Measurements from ENCODE around the gene ZNF503.

ZNF503 gene, protein sequence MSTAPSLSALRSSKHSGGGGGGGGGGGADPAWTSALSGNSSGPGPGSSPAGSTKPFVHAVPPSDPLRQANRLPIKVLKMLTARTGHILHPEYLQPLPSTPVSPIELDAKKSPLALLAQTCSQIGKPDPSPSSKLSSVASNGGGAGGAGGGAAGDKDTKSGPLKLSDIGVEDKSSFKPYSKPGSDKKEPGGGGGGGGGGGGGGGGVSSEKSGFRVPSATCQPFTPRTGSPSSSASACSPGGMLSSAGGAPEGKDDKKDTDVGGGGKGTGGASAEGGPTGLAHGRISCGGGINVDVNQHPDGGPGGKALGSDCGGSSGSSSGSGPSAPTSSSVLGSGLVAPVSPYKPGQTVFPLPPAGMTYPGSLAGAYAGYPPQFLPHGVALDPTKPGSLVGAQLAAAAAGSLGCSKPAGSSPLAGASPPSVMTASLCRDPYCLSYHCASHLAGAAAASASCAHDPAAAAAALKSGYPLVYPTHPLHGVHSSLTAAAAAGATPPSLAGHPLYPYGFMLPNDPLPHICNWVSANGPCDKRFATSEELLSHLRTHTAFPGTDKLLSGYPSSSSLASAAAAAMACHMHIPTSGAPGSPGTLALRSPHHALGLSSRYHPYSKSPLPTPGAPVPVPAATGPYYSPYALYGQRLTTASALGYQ
- total RNA-seq = 0 to 0.09 reads per million in 2 experiments

DNA sequence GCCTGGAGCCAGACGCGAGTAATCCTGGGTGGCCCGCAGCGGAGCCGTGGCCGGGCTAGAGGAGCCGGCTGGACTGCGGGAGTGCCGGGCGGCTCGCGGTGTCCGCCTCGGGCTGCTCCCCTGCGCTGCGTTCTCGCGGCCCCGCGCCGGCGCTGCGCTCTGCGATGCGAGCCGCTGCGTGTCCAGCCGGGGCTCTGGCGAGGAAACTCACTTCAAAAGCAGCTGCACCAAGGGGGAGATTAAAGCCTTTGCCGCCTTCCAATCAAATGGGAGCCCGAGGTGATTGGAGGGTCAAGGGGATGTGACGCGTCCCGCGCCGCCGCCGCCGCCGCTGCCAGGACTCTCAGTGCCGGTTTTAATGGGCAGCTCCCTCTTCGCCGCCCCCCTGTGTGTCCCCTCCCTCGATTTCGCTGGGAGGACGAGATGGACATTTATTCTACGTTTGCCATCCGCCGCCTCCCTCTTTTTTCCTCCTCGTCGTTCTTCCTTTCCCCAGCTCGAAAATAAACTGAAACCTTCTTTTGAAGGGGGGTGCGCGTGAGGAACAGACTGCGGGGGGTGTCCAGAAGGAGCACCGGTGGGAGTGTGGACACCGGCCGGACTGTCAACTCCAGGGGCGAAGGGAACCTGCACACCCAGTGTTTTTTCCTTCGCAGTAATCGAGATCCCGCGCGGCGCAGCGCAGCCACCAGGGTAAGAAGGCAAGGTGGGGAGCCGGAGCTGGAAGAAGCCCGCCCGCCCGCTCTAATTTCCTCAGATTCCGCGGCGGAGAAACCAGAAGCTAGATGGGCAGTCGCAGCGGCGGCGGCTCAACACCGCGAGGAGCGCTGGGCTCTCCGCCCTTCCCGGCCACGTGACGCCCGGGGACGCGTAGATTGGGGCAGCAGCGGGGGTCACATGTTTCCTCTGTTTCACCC, at the start of gene ZNF503:
Gene ZNF503, minus strand, starts transcription at position 196 of the 917 bp plus-strand sequence. CDS start 345 bp downstream, outside the sequence.
- DNase-seq (ENCODE audit: low read depth) = no peak

DNA sequence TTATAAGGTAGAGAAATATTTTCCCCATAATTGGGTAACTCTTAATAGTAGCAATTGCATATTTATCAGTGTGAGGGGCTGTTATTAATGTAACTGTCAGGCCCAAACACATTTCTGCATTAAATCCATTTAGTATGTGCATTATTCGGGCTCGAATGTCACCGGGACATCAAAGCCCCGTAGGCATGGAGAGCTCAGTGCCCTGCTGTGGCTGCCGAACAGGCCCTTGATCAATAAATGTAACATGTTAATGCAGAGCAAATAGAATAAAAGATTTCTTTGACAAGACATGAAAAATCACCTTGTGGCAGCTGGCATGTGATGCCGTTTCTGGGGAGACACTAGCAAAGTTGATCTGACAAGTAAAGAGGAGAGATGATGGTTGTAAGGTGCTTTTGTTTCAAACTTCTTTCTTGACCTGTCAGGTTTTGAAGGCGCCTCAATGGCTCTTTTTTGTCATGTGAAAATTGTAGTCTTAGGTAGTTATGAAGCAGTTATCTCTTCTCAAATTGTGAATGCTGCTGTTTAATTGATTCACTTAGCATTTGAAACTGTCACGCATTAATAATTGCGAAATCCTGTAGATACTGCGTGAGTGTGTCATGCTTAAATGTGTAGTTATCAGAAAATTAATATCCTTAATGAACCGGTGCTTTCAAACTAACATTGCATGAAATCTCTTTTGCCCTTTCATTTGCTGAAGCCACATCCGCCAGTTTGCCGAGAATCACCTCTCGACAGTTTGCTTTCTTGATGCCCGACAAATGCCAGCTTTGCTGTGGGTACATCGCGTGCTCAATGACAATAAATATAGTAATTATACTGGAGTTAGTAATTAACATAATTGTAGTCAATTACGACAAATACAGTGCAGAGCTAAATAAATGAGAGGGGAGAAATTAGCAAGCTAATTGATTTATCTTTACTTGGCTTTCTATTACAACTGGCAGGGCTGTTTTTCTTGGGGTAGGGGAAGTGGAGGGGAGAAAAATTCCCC, 49.4 kb upstream of the ZNF503 start:
- DNase-seq (ENCODE audit: low read depth) = no peak

DNA sequence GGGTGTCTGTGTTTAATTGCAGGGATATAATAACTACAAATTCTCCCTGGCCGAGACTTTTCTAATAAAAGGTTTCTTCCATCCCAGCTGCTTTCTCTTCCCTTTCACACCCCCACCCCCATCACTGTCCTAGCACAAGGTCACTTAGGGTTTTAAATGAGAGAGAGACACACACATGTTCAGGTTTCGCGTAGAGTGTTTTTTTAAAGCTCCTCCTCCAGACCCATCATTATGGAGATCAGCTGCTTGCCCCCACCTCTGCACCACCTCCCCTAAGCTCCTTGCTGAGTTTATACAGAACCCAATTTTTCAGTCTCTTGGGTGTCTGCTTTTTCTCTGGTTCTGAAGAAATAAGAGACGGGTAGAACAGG, 48.5 kb upstream of the ZNF503 start:
- no peak for DNase-seq (ENCODE audit: low read depth)

GRCh38 chr10:75449382-75450074, 48.0 kb upstream of the ZNF503 start:
- no peak for DNase-seq (ENCODE audit: low read depth)

DNA sequence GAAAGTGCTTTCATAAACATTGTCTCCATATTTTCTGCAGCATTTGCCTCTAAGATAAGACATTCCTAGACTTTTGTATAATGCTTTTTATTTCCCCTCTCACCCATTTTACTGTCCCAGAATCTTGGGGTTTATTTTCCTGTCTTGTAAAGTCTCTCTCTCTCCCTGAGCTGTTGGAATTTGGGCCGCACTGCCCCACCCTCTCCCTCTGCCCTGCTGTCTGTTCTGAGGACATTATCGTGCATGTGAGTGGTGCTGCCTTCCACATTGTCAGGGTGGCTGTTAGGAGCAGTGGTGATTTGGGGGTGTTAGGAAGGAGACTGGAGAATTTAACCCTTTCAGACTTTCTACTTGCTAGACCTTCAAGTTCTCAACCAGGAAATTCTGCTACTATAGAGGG, 46.6 kb upstream of the ZNF503 start:
- DNase-seq (ENCODE audit: low read depth) = no peak

DNA sequence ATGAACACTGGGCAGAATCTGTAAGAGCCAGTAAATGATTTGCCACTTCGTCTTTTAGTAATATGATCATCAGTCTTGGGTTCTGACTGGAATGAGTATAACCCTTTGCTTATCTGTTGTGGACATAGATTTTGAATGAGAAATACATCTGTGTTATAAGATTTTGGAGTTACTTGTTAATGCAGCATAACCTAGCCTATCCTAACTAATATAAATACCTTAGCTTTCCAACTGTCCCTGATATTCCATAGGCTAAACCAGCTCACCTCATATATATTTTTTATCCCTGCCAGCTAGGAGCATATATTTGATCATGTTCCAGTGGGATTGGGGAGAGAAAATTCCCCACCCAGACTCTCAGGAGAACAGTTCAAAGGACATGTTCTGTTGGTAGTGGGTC, 44.9 kb upstream of the ZNF503 start:
- DNase-seq (ENCODE audit: low read depth) = no peak

- DNase-seq (ENCODE audit: low read depth) = no peak
Observed at GRCh38 chr10:75444781-75445386, 43.3 kb upstream of the ZNF503 start.

GRCh38 chr10:75443362-75443761, 41.8 kb upstream of the ZNF503 start:
- DNase-seq (ENCODE audit: low read depth) = no peak

GRCh38 chr10:75441682-75442081, 40.1 kb upstream of the ZNF503 start:
- no peak for DNase-seq (ENCODE audit: low read depth)

DNA sequence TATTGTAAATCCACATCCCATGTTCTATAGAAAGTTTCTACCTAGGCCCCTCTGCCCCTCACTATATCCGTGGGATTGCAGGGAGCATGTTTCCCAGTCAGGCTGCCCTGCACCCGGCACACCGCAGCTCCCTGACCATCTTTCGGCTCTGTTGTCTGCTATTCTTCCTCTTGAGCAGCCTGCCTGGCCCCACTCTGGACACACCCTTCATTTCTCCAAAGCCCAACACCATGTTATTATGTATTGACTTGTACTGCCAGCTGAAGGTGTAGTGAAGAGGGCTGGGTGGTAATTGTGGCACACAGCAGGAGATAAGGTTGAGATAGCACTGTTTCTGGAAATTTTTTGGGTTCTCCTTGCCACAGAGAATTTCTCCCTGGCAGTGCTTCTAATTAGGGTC, 39.6 kb upstream of the ZNF503 start:
- no peak for DNase-seq (ENCODE audit: low read depth)

DNA sequence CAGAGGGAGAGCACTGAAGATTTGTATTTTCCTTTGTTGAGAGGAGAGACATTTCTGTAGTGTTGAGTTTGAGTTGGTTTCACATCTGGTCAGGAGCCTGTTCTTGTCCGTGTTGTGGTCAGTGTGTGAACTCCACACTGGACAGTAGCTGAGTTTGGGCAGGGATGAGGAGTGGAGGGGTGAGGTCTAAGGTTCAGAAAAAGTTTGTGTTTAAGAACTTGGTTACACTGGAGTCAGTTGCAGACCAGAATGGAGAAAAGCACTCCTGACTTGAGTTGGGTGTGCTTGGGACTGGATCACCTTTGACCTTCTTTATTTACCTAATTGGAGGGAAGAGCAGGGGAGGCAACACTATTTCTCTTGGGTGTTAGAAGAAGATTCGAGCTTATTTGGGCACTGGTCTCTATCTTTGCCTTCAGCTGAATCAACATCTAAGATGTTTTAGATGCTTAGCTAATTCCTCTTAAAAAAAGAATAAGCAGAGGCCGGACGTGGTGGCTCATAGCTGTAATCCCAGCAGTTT, 38.8 kb upstream of the ZNF503 start:
- no peak for DNase-seq (ENCODE audit: low read depth)

GRCh38 chr10:75439811-75440210, 38.2 kb upstream of the ZNF503 start:
- DNase-seq (ENCODE audit: low read depth) = no peak

GRCh38 chr10:75438275-75438674, 36.7 kb upstream of the ZNF503 start:
- DNase-seq (ENCODE audit: low read depth) = no peak

DNA sequence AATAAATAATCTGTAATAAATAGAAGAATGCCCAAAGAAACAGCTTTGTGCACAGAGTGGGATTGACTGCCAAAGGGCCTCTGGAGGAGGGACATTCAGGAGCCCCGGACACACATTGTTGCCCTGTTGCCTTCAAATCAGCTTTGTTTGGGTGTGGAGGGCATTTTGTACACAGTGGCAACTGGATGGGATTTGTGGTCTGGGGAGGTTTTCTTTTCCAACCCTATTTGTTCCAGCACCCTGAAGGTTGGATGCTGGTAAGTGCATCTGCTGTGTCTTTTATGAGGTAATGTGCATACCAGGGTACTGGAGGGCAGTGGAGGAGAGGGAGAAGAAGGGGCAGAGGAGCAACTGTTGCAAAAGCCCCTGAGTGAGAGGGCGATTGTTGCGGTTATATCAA, 36.1 kb upstream of the ZNF503 start:
- no peak for DNase-seq (ENCODE audit: low read depth)

- no peak for DNase-seq (ENCODE audit: low read depth)
Observed at GRCh38 chr10:75436896-75437295, 35.3 kb upstream of the ZNF503 start.

GRCh38 chr10:75435291-75435690, 33.7 kb upstream of the ZNF503 start:
- no peak for DNase-seq (ENCODE audit: low read depth)

DNA sequence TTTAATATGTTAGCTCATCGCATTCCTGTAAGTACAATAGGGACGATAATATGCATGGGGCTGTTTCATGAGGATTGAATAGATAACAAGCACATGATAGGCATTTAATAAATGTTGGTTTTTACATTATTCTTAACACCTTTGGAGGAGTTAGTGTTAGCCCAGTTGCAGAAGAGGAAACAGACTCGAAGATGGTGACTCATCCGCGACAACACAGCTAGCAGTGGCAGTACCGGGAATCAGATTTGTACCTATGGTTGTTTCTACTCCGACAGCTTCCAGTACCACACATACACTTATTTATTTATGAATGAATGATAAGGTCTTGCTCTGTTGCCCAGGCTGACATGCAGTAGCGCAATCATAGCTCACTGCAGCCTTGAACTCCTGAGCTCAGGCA, 32.7 kb upstream of the ZNF503 start:
- DNase-seq (ENCODE audit: low read depth) = no peak

- no peak for DNase-seq (ENCODE audit: low read depth)
Observed at GRCh38 chr10:75433216-75433615, 31.7 kb upstream of the ZNF503 start.

DNA sequence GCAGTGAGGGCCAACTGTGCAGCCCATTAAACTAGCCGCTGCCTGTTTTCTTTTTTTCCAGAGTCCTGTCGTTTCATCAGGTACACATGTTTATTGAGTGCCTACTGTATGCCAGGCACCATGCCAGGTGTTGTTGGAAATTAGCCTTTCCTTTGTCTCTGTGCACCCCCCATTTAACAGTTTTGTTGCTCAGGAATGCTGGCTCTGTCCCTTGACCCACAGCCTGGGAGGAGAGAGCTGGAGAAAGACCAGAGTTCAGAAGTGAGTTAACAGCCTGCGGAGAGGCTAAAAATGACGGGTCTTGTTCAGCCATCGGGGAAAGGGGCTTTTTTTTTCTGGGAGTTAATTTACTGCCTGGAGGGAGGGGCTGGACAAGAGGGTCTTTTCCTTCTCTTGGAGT, 31.2 kb upstream of the ZNF503 start:
- no peak for DNase-seq (ENCODE audit: low read depth)

DNA sequence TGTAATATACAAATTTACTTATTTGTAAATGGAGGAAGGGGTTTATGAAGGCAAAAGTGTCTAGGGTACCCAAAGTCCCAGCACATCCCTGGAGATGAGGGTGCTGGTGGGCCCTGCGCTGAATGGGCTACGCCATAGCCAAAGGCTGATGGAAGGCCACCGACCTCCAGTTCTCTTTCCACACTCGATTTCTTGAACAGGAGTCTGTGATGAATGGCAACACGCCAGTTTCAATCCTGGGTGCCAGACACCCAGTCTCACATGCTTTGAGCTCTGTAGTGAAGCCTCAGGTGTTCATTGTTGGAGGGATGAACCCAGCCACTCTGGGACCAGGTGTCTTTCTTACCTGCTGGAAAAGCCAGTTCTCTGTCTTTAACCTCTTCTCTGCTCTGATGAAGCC, 30.6 kb upstream of the ZNF503 start:
- DNase-seq (ENCODE audit: low read depth) = no peak
